IMR-90 (cell line): ENCODE results near the gene NELL2. TPM values are rescaled to one million over a fixed set of nuclear protein-coding genes. Genes with fewer than 3 reads are reported as not detected.

Experiments used
- ATAC-seq: fragments of 200-7000 bp; cut with Tn5 transposase; 2 replicates; pipeline ENCODE4 v1.9.1; 2020; ENCODE audit warnings: low read depth, mild to moderate bottlenecking, moderate library complexity
- BruUV-seq: library from RNA; stranded (reverse); fragments of 400-500 nt; replicated peaks from 2 replicates; lab custom pipeline; 2021; lab: Mats Ljungman, UMichigan
- CTCF ChIA-PET: fragments of 300-600 bp; formaldehyde crosslinking; extraction: SDS; loops from one replicate; lab custom pipeline; 2021; ENCODE audit warnings: antibody characterized with exemption; lab: Yijun Ruan, JAX
- POLR2A ChIA-PET: fragments of 300-600 bp; sonication (Branson Sonifier 250); formaldehyde crosslinking; loops from one replicate; lab custom pipeline; 2022; ENCODE audit warnings: antibody characterized with exemption; ENCODE audit not compliant: unreplicated experiment; lab: Charles Lee
- DNase-seq: peaks from one replicate; pipeline ENCODE4 v3.0.0; 2013
- H2AFZ ChIP-seq: replicated peaks from 2 replicates; pipeline ENCODE3; 2013; ENCODE audit warnings: low read length, mild to moderate bottlenecking; ENCODE audit not compliant: poor library complexity
- H2AK5ac ChIP-seq: 2 replicates; pipeline ENCODE4 v1.6.1; 2013; ENCODE audit warnings: low read depth, low read length, inconsistent platforms
- H2AK9ac ChIP-seq: replicated peaks from 2 replicates; pipeline ENCODE3; 2013; ENCODE audit warnings: mild to moderate bottlenecking, low read depth, low read length, moderate library complexity; ENCODE audit not compliant: poor library complexity
- H2BK120ac ChIP-seq: 2 replicates; pipeline ENCODE4 v1.6.1; 2013; ENCODE audit warnings: low read depth, low read length, inconsistent platforms
- H2BK15ac ChIP-seq: 3 replicates; pipeline ENCODE4 v1.6.1; 2013; ENCODE audit warnings: low read depth, low read length, inconsistent platforms
- H2BK20ac ChIP-seq: 2 replicates; pipeline ENCODE4 v1.6.1; 2013; ENCODE audit warnings: low read depth, mild to moderate bottlenecking, inconsistent platforms, low read length, moderate library complexity
- H2BK5ac ChIP-seq: 2 replicates; pipeline ENCODE4 v1.6.1; 2013; ENCODE audit warnings: mild to moderate bottlenecking, low read depth, low read length, inconsistent platforms; ENCODE audit not compliant: poor library complexity, severe bottlenecking
- H3K14ac ChIP-seq: replicated peaks from 2 replicates; pipeline ENCODE4 v1.6.1; 2013; ENCODE audit warnings: low read depth, low read length, inconsistent platforms
- H3K18ac ChIP-seq: 2 replicates; pipeline ENCODE4 v1.6.1; 2013; ENCODE audit warnings: low read depth, low read length, control low read depth
- H3K23ac ChIP-seq: 2 replicates; pipeline ENCODE4 v1.6.1; 2013; ENCODE audit warnings: low read depth, low read length, inconsistent platforms
- H3K27ac ChIP-seq: 2 replicates; pipeline ENCODE4 v1.5.1; 2013; ENCODE audit warnings: mild to moderate bottlenecking, control low read depth, low read length; ENCODE audit not compliant: insufficient read depth
- H3K27me3 ChIP-seq: 2 replicates; pipeline ENCODE4 v1.6.1; 2013; ENCODE audit warnings: low read length; ENCODE audit not compliant: control insufficient read depth, insufficient read depth
- H3K36me3 ChIP-seq: 2 replicates; pipeline ENCODE4 v1.6.1; 2013; ENCODE audit warnings: low read length, mixed read lengths; ENCODE audit not compliant: control insufficient read depth, insufficient read depth
- H3K4ac ChIP-seq: 2 replicates; pipeline ENCODE4 v1.6.1; 2013; ENCODE audit warnings: low read depth, low read length, inconsistent platforms
- H3K4me1 ChIP-seq: 2 replicates; pipeline ENCODE4 v1.6.1; 2013; ENCODE audit warnings: low read length, mixed read lengths; ENCODE audit not compliant: control insufficient read depth, insufficient read depth
- H3K4me2 ChIP-seq: 2 replicates; pipeline ENCODE4 v1.6.1; 2013; ENCODE audit warnings: low read depth, mild to moderate bottlenecking, control low read depth, low read length, moderate library complexity
- H3K4me3 ChIP-seq: 2 replicates; pipeline ENCODE4 v1.5.1; 2013; ENCODE audit warnings: low read depth, mild to moderate bottlenecking, control low read depth, low read length, moderate library complexity; ENCODE audit not compliant: insufficient read depth
- H3K56ac ChIP-seq: 2 replicates; pipeline ENCODE4 v1.6.1; 2013; ENCODE audit warnings: low read length, inconsistent platforms; ENCODE audit not compliant: insufficient read depth; ENCODE audit errors: extremely low read depth
- H3K79me1 ChIP-seq, 2 experiments: 2 replicates each; pipeline ENCODE4 v1.6.1; 2013; ENCODE audit warnings: low read length in 2 of 2, inconsistent platforms in 1 of 2, low read depth in 1 of 2
- H3K9ac ChIP-seq: 2 replicates; pipeline ENCODE4 v1.6.1; 2013; ENCODE audit warnings: low read depth, low read length, control low read depth
- H3K9me1 ChIP-seq: 2 replicates; pipeline ENCODE4 v1.6.1; 2013; ENCODE audit warnings: low read length, inconsistent platforms; ENCODE audit not compliant: insufficient read depth
- H3K9me3 ChIP-seq: 2 replicates; pipeline ENCODE4 v1.6.1; 2013; ENCODE audit warnings: low read length; ENCODE audit not compliant: control insufficient read depth, insufficient read depth
- H4K20me1 ChIP-seq: 2 replicates; pipeline ENCODE4 v1.6.1; 2013; ENCODE audit warnings: low read length, inconsistent platforms; ENCODE audit not compliant: insufficient read depth
- H4K5ac ChIP-seq: 2 replicates; pipeline ENCODE4 v1.6.1; 2013; ENCODE audit warnings: mild to moderate bottlenecking, low read depth, low read length, control low read depth
- H4K8ac ChIP-seq, 2 experiments: 2 replicates each; pipeline ENCODE4 v1.6.1; 2013; ENCODE audit warnings: low read depth in 2 of 2, low read length in 2 of 2, control low read depth in 1 of 2, inconsistent platforms in 1 of 2
- H4K91ac ChIP-seq: 2 replicates; pipeline ENCODE4 v1.6.1; 2013; ENCODE audit warnings: low read depth, low read length, inconsistent platforms; ENCODE audit not compliant: insufficient read depth
- CEBPB ChIP-seq: IDR thresholded peaks from 2 replicates; pipeline ENCODE4 v1.6.1; 2012; ENCODE audit warnings: low read depth, low read length, improper control_type of control experiment
- CHD1 ChIP-seq: IDR thresholded peaks from 2 replicates; pipeline ENCODE4 v1.6.1; 2012; ENCODE audit warnings: low read depth, low read length, improper control_type of control experiment
- ELK1 ChIP-seq: fragments of 150-350 bp; IDR thresholded peaks from 2 replicates; pipeline ENCODE4 v1.6.1; 2016; ENCODE audit warnings: low read depth, mild to moderate bottlenecking, low read length, moderate library complexity, borderline replicate concordance
- MAZ ChIP-seq: IDR thresholded peaks from 2 replicates; pipeline ENCODE4 v1.6.1; 2012; ENCODE audit warnings: low read depth, mild to moderate bottlenecking, low read length, improper control_type of control experiment, moderate library complexity, borderline replicate concordance
- MXI1 ChIP-seq: IDR thresholded peaks from 2 replicates; pipeline ENCODE4 v1.6.1; 2012; ENCODE audit warnings: low read depth, mild to moderate bottlenecking, low read length, moderate library complexity, borderline replicate concordance
- NFE2L2 ChIP-seq: fragments of 150-350 bp; IDR thresholded peaks from 2 replicates; pipeline ENCODE4 v1.6.1; 2016; ENCODE audit warnings: low read depth, mild to moderate bottlenecking, low read length
- POLR2A ChIP-seq: IDR thresholded peaks from 2 replicates; pipeline ENCODE4 v1.6.1; 2012; ENCODE audit warnings: mild to moderate bottlenecking, low read depth, low read length
- RCOR1 ChIP-seq: IDR thresholded peaks from 2 replicates; pipeline ENCODE4 v1.6.1; 2012; ENCODE audit warnings: mild to moderate bottlenecking, low read length, improper control_type of control experiment; ENCODE audit not compliant: insufficient replicate concordance
- RFX5 ChIP-seq: IDR thresholded peaks from 2 replicates; pipeline ENCODE4 v1.8.0; 2012; ENCODE audit warnings: low read depth, mild to moderate bottlenecking, low read length, moderate library complexity
- SMC3 ChIP-seq: fragments of 150-350 bp; IDR thresholded peaks from 2 replicates; pipeline ENCODE4 v1.6.1; 2016; ENCODE audit warnings: low read depth, mild to moderate bottlenecking, antibody characterized with exemption, low read length, moderate library complexity
- USF2 ChIP-seq: fragments of 150-350 bp; IDR thresholded peaks from 2 replicates; pipeline ENCODE4 v1.6.1; 2017; ENCODE audit warnings: mild to moderate bottlenecking, antibody characterized with exemption, low read length, low read depth
- WGBS, 2 experiments: methylation state at CpG; one replicate each; pipeline versions ENCODE4 v1.1.5 to v1.1.7; 2013; ENCODE audit warnings: missing lambda C conversion rate in 2 of 2; ENCODE audit not compliant: insufficient read length in 1 of 2; ENCODE audit errors: extremely low coverage in 2 of 2; 5-methylcytosine and 5-hydroxymethylcytosine counted together
- dilution Hi-C: fragments of 300-500 bp; cut with HindIII; formaldehyde crosslinking; loops from one replicate; pipeline ENCODE4 v1.14.3; 2018; ENCODE audit warnings: low sequenced_read_pairs; ENCODE audit not compliant: unreplicated experiment
- in situ Hi-C: fragments of 300-500 bp; cut with MboI; formaldehyde crosslinking; loops from 3 replicates; pipeline ENCODE4 v1.14.3; 2019; ENCODE audit warnings: low sequenced_read_pairs, inconsistent platforms, mixed read lengths
- intact Hi-C: fragments of 100-400 bp; cut with micrococcal nuclease; formaldehyde crosslinking; loops from 2 replicates; pipeline ENCODE4 v1.10.0; 2022
- polyA plus RNA-seq, 3 experiments: library from polyadenylated mRNA; depleted of rRNA; stranded (reverse); fragments of >200 nt; gene quantifications; 2 replicates each; pipeline ENCODE4 v1.2.3, GENCODE V29; 2012; ENCODE audit warnings: low replicate concordance in 1 of 3
- total RNA-seq: library from RNA; depleted of rRNA; stranded (reverse); fragments of >200 nt; gene quantifications from 2 replicates; pipeline ENCODE4 v1.2.3, GENCODE V29; 2012
- TF ChIP-seq, protein P1 (sequence below): conservative IDR thresholded peaks from 2 replicates; pipeline ENCODE4 v1.5.1; 2012; ENCODE audit warnings: mild to moderate bottlenecking, low read depth, low read length, improper control_type of control experiment

NELL2 gene
- total and polyA plus RNA-seq, 2 of the 4 experiments (the other 2 are of a cell fraction), result 0.18 to 0.26 TPM

DNA sequence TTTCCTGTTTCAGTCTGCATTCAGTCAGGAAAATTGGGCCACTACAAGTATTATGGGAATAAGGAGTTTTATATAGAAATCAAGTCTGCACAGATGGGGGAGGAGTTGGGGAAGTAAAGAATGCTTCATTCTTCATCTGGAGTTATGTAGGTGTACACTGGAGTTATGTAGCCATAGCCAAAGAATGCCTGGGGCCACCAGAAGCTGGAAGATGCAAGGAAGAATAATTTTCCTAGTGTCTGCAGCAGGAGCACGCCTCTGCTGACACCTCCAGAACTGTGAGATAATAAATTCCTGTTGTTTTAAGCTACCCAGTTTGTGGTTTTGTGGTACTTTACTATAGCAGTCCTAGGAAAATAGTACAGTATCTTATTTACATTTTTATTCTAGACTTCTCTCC, 333.4 kb downstream of the NELL2 start:
- in situ Hi-C loops, result no loop called here
- ATAC-seq, result no peak
- Histone ChIP-seq H2AFZ (no peak overlapping the region), H3K9me1 (no peaks in the 10 kb centered on the region), H4K5ac (no peak overlapping the region), H3K56ac (no peak overlapping the region), H3K14ac (no peak overlapping the region), H3K4me1 (no peaks in the 10 kb centered on the region), H2BK20ac (no peak overlapping the region), H2BK15ac (no peak overlapping the region), H3K4me3 (no peak overlapping the region), H3K36me3 (no peaks in the 10 kb centered on the region), H3K9ac (no peak overlapping the region), H4K20me1 (no peaks in the 10 kb centered on the region), H3K23ac (no peak overlapping the region), H3K4ac (no peak overlapping the region), H4K91ac (no peak overlapping the region), H2AK5ac (no peak overlapping the region), H3K27ac (no peak overlapping the region), H2BK120ac (no peak overlapping the region), H2BK5ac (no peak overlapping the region), H2AK9ac (no peak overlapping the region), H3K79me1 (no peaks in the 10 kb centered on the region), H3K4me2 (no peak overlapping the region), H3K18ac (no peak overlapping the region), H3K27me3 (no peaks in the 10 kb centered on the region), H3K9me3 (no peaks in the 10 kb centered on the region), H4K8ac (no peak overlapping the region)
- CTCF ChIA-PET, result no interaction called here
- POLR2A ChIA-PET, result no interaction called here
- WGBS, 2 experiments, result no CpG with 5 or more reads among the region's 1 CpG
- intact Hi-C loops, result loop anchor here (5.0 kb wide), 1 partner anchor 920 kb away; no protein-coding TSS in a partner anchor
- dilution Hi-C loops, result no loop called here
- no peak for DNase-seq
- no peak for TF ChIP-seq ELK1
- no peak for TF ChIP-seq CEBPB
- no peak for TF ChIP-seq RCOR1
- TF ChIP-seq RFX5, result no peak
- TF ChIP-seq MXI1, result no peak
- no peak for TF ChIP-seq SMC3
- TF ChIP-seq, protein P1, sequence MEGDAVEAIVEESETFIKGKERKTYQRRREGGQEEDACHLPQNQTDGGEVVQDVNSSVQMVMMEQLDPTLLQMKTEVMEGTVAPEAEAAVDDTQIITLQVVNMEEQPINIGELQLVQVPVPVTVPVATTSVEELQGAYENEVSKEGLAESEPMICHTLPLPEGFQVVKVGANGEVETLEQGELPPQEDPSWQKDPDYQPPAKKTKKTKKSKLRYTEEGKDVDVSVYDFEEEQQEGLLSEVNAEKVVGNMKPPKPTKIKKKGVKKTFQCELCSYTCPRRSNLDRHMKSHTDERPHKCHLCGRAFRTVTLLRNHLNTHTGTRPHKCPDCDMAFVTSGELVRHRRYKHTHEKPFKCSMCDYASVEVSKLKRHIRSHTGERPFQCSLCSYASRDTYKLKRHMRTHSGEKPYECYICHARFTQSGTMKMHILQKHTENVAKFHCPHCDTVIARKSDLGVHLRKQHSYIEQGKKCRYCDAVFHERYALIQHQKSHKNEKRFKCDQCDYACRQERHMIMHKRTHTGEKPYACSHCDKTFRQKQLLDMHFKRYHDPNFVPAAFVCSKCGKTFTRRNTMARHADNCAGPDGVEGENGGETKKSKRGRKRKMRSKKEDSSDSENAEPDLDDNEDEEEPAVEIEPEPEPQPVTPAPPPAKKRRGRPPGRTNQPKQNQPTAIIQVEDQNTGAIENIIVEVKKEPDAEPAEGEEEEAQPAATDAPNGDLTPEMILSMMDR, result no peak
- no peak for TF ChIP-seq USF2
- no peak for TF ChIP-seq POLR2A
- no peak for TF ChIP-seq NFE2L2
- no peak for TF ChIP-seq CHD1
- TF ChIP-seq MAZ, result no peak
- BruUV-seq, result no TSS peak
